Cardiac muscle cell (in vitro differentiated cells and primary cell): ENCODE results near the gene MTRF1. TPM values are rescaled to one million over a fixed set of nuclear protein-coding genes. Genes with fewer than 3 reads are reported as not detected.

Experiments used
- DNase-seq, 2 donors: peaks; one replicate each; pipeline versions ENCODE4 v3.0.0 to v3.0.0-alpha.2; 2010 to 2017; ENCODE audit warnings: low read depth in 1 of 2, low spot score in 1 of 2
- H3K27ac ChIP-seq: fragments of 200-600 bp; sonication (generic); 2 replicates; pipeline ENCODE4 v1.5.1; 2016
- H3K27me3 ChIP-seq: fragments of 200-600 bp; sonication (generic); 2 replicates; pipeline ENCODE4 v1.6.0; 2016; ENCODE audit warnings: control low read depth
- H3K36me3 ChIP-seq: fragments of 200-600 bp; sonication (generic); 2 replicates; pipeline ENCODE4 v1.5.1; 2016; ENCODE audit warnings: control low read depth
- H3K4me1 ChIP-seq: fragments of 200-600 bp; sonication (generic); 2 replicates; pipeline ENCODE4 v1.8.1; 2017; ENCODE audit warnings: low read depth, mild to moderate bottlenecking, mixed run types
- H3K4me3 ChIP-seq: fragments of 200-600 bp; sonication (generic); 2 replicates; pipeline ENCODE4 v1.5.1; 2016; ENCODE audit warnings: mild to moderate bottlenecking
- H3K9me3 ChIP-seq: fragments of 200-600 bp; sonication (generic); 2 replicates; pipeline ENCODE4 v1.5.1; 2017; ENCODE audit warnings: low read depth, mild to moderate bottlenecking, control low read depth
- polyA plus RNA-seq: library from polyadenylated mRNA; unstranded; fragments of >200 nt; fragmentation: Nextera tagmentation; extraction: Ambion mirVana; gene quantifications from 2 replicates; pipeline ENCODE4 v1.2.1, GENCODE V29; 2016
- total RNA-seq: library from RNA; depleted of rRNA; stranded (reverse); fragments of >200 nt; gene quantifications from 2 replicates; pipeline ENCODE4 v1.2.3, GENCODE V29; 2016
- TF ChIP-seq, protein P1 (sequence below): IDR thresholded peaks from 2 replicates; pipeline ENCODE4 v1.5.1; 2012; ENCODE audit warnings: low read depth, mild to moderate bottlenecking, low read length

The MTRF1 gene
- total and polyA plus RNA-seq, 2 experiments from 2014 or later = 8.4 to 11.0 TPM

GRCh38 chr13:41216160-41216559, 47.2 kb downstream of the MTRF1 start:
- no peak overlapping the region for H3K4me3 ChIP-seq
- peaks cover 2% of the 10 kb centered on the region for H3K36me3 ChIP-seq
- H3K9me3 ChIP-seq = no peaks in the 10 kb centered on the region
- H3K4me1 ChIP-seq = no peaks in the 10 kb centered on the region
- TF ChIP-seq, protein P1, sequence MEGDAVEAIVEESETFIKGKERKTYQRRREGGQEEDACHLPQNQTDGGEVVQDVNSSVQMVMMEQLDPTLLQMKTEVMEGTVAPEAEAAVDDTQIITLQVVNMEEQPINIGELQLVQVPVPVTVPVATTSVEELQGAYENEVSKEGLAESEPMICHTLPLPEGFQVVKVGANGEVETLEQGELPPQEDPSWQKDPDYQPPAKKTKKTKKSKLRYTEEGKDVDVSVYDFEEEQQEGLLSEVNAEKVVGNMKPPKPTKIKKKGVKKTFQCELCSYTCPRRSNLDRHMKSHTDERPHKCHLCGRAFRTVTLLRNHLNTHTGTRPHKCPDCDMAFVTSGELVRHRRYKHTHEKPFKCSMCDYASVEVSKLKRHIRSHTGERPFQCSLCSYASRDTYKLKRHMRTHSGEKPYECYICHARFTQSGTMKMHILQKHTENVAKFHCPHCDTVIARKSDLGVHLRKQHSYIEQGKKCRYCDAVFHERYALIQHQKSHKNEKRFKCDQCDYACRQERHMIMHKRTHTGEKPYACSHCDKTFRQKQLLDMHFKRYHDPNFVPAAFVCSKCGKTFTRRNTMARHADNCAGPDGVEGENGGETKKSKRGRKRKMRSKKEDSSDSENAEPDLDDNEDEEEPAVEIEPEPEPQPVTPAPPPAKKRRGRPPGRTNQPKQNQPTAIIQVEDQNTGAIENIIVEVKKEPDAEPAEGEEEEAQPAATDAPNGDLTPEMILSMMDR = no peak
- no peak overlapping the region for H3K27ac ChIP-seq
- H3K27me3 ChIP-seq = no peaks in the 10 kb centered on the region
- DNase-seq = peak in 1 of 2 donors; percentile 29

GRCh38 chr13:41213919-41214318, 49.5 kb downstream of the MTRF1 start:
- Histone ChIP-seq H3K27ac (no peak overlapping the region), H3K4me1 (no peaks in the 10 kb centered on the region), H3K27me3 (no peaks in the 10 kb centered on the region), H3K4me3 (no peak overlapping the region), H3K9me3 (no peaks in the 10 kb centered on the region), H3K36me3 (peaks cover 2% of the 10 kb centered on the region)
- TF ChIP-seq, protein P1 = no peak
- DNase-seq = no peak

DNA sequence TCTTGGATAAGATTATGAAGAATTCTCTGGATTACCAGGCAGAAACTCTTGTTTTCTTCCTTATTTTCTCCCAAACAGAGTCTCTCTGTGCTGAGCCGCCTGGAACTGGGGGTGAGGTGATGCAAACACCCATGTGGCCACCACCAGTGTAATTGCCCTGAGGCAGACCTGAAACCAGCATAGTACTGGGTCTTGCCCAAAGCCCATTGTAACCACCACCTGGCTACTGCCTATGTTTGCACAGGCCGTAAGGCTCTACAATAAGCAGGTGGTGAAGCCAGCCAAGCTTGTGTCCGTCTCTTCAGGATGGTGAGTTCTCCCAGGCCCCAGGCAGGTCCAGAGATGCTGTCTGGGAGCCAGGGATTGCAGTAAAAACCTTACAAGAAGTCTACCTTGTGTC, 50.1 kb downstream of the MTRF1 start:
- Histone ChIP-seq H3K4me1 (no peaks in the 10 kb centered on the region), H3K27me3 (no peaks in the 10 kb centered on the region), H3K27ac (no peak overlapping the region), H3K4me3 (no peak overlapping the region), H3K9me3 (no peaks in the 10 kb centered on the region), H3K36me3 (peaks cover 2% of the 10 kb centered on the region)
- no peak for DNase-seq
- TF ChIP-seq, protein P1 = no peak

DNA sequence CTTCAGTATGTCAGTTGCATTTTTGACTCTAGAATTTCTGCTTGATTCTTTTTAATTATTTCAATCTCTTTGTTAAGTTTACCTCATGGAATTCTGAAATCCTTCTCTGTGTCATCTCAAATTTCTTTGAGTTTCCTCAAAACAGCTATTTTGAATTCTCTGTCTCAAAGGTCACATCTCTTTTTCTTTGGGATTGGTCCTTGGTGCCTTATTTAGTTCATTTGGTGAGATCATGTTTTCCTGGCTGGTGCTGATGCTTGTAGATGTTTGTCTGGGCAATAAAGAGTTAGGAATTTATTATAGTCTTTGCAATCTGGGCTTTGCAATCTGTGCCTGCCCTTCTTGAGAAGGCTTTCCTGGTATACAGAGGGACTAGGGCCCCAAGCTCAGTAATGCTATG, 50.5 kb downstream of the MTRF1 start:
- H3K4me3 ChIP-seq = no peak overlapping the region
- no peaks in the 10 kb centered on the region for H3K27me3 ChIP-seq
- no peaks in the 10 kb centered on the region for H3K9me3 ChIP-seq
- TF ChIP-seq, protein P1 = no peak
- DNase-seq = no peak
- H3K36me3 ChIP-seq = peaks cover 2% of the 10 kb centered on the region
- H3K27ac ChIP-seq = no peak overlapping the region
- H3K4me1 ChIP-seq = no peaks in the 10 kb centered on the region

DNA sequence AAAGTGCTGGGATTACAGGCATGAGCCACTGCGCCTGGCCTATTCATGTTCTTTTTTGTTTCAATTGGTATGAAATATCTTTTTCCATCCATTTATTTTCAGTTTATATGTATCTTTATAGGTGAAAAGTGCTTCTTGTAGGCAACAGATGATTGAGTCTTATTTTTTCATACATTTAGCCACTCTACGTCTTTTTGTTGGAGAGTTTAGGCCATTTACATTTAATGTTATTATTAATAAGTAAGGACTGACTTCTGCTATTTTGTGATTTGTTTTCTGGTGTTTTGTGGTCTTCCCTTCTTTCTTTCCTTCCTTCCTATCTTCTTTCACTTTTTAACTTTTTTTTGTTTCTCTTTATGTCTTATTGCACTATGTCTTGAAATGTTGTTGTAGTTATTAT, 52.3 kb downstream of the MTRF1 start:
- H3K9me3 ChIP-seq = no peaks in the 10 kb centered on the region
- no peaks in the 10 kb centered on the region for H3K36me3 ChIP-seq
- no peaks in the 10 kb centered on the region for H3K27me3 ChIP-seq
- H3K4me1 ChIP-seq = no peaks in the 10 kb centered on the region
- no peak overlapping the region for H3K27ac ChIP-seq
- DNase-seq = no peak
- H3K4me3 ChIP-seq = no peak overlapping the region
- TF ChIP-seq, protein P1 = no peak

DNA sequence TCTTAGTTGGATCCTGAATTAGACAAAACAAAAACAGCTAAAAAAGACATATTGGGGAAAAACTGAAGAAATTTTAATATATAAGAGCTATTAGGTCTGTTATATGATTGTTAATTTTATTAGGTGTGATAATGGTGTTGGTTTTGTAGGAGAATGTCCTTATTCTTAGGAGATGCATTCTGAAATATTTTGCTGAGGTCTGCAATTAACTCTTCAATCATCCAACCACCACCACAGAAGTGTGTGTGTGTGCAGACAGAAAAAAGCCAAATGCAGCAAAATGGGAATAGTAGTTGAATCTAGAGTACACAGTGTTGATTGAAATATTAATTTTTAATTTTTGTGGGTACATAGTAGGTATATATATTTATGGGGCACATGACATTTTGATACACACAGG, 56.9 kb downstream of the MTRF1 start:
- no peaks in the 10 kb centered on the region for H3K27me3 ChIP-seq
- no peaks in the 10 kb centered on the region for H3K36me3 ChIP-seq
- H3K4me1 ChIP-seq = no peaks in the 10 kb centered on the region
- H3K4me3 ChIP-seq = no peak overlapping the region
- H3K27ac ChIP-seq = no peak overlapping the region
- TF ChIP-seq, protein P1 = no peak
- no peaks in the 10 kb centered on the region for H3K9me3 ChIP-seq
- DNase-seq = no peak
